ENCODE data around the gene CDC42EP2.
A peak's percentile ranks its signal among the peaks of the same experiment; 100 is the strongest.
"Not testable (repeated sequence)": the region's sequence is repeated elsewhere in the genome, so short reads cannot be mapped to it uniquely, and the experiment has no call there.

Gene CDC42EP2

DNA sequence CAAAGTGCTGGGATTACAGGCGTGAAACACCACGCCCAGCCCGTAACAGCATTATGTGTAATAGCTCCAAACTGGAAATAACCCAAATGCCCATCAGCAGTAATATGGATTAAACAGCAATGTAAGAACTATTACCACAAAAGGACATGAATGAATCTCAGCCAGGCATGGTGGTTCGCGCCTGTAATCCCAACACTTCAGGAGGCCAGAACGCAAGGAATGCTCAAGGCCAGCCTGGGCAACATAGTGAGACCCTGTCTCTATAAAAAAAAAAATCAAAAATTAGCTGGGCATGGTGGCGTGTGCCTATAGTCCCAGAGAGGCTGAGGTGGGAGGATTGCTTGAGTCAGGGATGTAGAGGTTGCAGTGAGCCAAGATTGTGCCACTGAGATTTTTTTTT, 15.9 kb downstream of the CDC42EP2 start:
- H3K4me3 Mint-ChIP-seq, result no peak overlapping the region
- H3K9me3 Mint-ChIP-seq, result no peaks in the 10 kb centered on the region
- no peak for ATAC-seq (replicated peaks; ENCODE audit: extremely low read depth, poor library complexity, severe bottlenecking)
- no peak overlapping the region for H3K27ac Mint-ChIP-seq (ENCODE audit: low read depth)
- no peak for DNase-seq (ENCODE audit: low spot score in 2 of 2)
- H3K36me3 Mint-ChIP-seq (ENCODE audit: insufficient read depth), result peaks cover 12% of the 10 kb centered on the region
- no peaks in the 10 kb centered on the region for H3K27me3 Mint-ChIP-seq
- H3K4me1 Mint-ChIP-seq, result peaks cover 24% of the 10 kb centered on the region

- H3K4me3 Mint-ChIP-seq; H3K27ac Mint-ChIP-seq (ENCODE audit: low read depth); H3K9me3 Mint-ChIP-seq; H3K27me3 Mint-ChIP-seq; DNase-seq (ENCODE audit: low spot score in 2 of 2); ATAC-seq (replicated peaks; ENCODE audit: extremely low read depth, poor library complexity, severe bottlenecking): not testable (repeated sequence)
- H3K36me3 Mint-ChIP-seq (ENCODE audit: insufficient read depth), result peaks cover 14% of the 10 kb centered on the region
- peaks cover 26% of the 10 kb centered on the region for H3K4me1 Mint-ChIP-seq
Measured at GRCh38 chr11:65332591-65332990, 17.9 kb downstream of the CDC42EP2 start.

- Mint-ChIP-seq H3K4me3 (peak overlapping the region; percentile 95), H3K9me3 (no peaks in the 10 kb centered on the region), H3K27ac (ENCODE audit: low read depth) (peak overlapping the region; percentile 94), H3K4me1 (peaks cover 39% of the 10 kb centered on the region), H3K36me3 (ENCODE audit: insufficient read depth) (peaks cover 24% of the 10 kb centered on the region), H3K27me3 (no peaks in the 10 kb centered on the region)
- DNase-seq (ENCODE audit: low spot score in 2 of 2), result no peak
- no peak for ATAC-seq (replicated peaks; ENCODE audit: extremely low read depth, poor library complexity, severe bottlenecking)
Measured at GRCh38 chr11:65334696-65335295, 20.1 kb downstream of the CDC42EP2 start.

- H3K36me3 Mint-ChIP-seq (ENCODE audit: insufficient read depth), result peaks cover 42% of the 10 kb centered on the region
- DNase-seq (ENCODE audit: low spot score in 2 of 2) (no peak), ATAC-seq (replicated peaks; ENCODE audit: extremely low read depth, poor library complexity, severe bottlenecking) (no peak)
- peaks cover 40% of the 10 kb centered on the region for H3K4me1 Mint-ChIP-seq
- no peak overlapping the region for H3K4me3 Mint-ChIP-seq
- no peak overlapping the region for H3K27ac Mint-ChIP-seq (ENCODE audit: low read depth)
- no peaks in the 10 kb centered on the region for H3K27me3 Mint-ChIP-seq
- no peaks in the 10 kb centered on the region for H3K9me3 Mint-ChIP-seq
Measured at GRCh38 chr11:65338676-65339075, 24.0 kb downstream of the CDC42EP2 start.

GRCh38 chr11:65340226-65340625, 25.6 kb downstream of the CDC42EP2 start:
- H3K36me3 Mint-ChIP-seq (ENCODE audit: insufficient read depth), result peaks cover 47% of the 10 kb centered on the region
- no peaks in the 10 kb centered on the region for H3K9me3 Mint-ChIP-seq
- H3K27ac Mint-ChIP-seq (ENCODE audit: low read depth), result peak overlapping the region; percentile 33
- no peaks in the 10 kb centered on the region for H3K27me3 Mint-ChIP-seq
- no peak overlapping the region for H3K4me3 Mint-ChIP-seq
- H3K4me1 Mint-ChIP-seq, result peaks cover 31% of the 10 kb centered on the region
- no peak for DNase-seq (ENCODE audit: low spot score in 2 of 2)
- ATAC-seq (replicated peaks; ENCODE audit: extremely low read depth, poor library complexity, severe bottlenecking), result no peak

DNA sequence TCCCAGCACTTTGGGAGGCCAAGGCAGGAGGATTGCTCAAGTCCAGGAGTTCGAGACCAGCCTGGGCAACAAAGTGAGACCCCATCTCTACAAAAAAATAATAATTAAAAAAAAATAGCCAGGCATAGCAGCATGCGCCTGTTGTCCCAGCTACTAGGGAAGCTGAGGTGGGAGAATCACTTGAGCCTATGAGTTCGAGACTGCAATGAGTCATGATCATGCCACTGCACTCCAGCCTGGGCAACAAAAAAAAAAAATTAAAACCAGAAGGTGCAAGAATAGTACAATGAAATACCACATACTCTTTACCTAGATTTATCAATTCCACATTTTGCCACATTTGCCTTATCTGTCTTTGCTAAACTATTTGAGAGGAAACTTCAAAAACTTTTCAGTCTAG, 27.2 kb downstream of the CDC42EP2 start:
- H3K4me3 Mint-ChIP-seq, result no peak overlapping the region

GRCh38 chr11:65351511-65351910, 36.8 kb downstream of the CDC42EP2 start:
- Mint-ChIP-seq H3K4me1 (peaks cover 21% of the 10 kb centered on the region), H3K27me3 (no peaks in the 10 kb centered on the region), H3K9me3 (no peaks in the 10 kb centered on the region), H3K4me3 (no peak overlapping the region), H3K36me3 (ENCODE audit: insufficient read depth) (peaks cover 43% of the 10 kb centered on the region), H3K27ac (ENCODE audit: low read depth) (no peak overlapping the region)
- no peak for ATAC-seq (replicated peaks; ENCODE audit: extremely low read depth, poor library complexity, severe bottlenecking)
- DNase-seq (ENCODE audit: low spot score in 2 of 2), result no peak

More for the DNA sequence above, 27.2 kb downstream of the CDC42EP2 start:
- no peak overlapping the region for H3K27ac Mint-ChIP-seq (ENCODE audit: low read depth)
- DNase-seq (ENCODE audit: low spot score in 2 of 2) (no peak), ATAC-seq (replicated peaks; ENCODE audit: extremely low read depth, poor library complexity, severe bottlenecking) (no peak)
- no peaks in the 10 kb centered on the region for H3K9me3 Mint-ChIP-seq
- H3K4me1 Mint-ChIP-seq, result peaks cover 26% of the 10 kb centered on the region
- H3K36me3 Mint-ChIP-seq (ENCODE audit: insufficient read depth), result peaks cover 58% of the 10 kb centered on the region
- no peaks in the 10 kb centered on the region for H3K27me3 Mint-ChIP-seq

DNA sequence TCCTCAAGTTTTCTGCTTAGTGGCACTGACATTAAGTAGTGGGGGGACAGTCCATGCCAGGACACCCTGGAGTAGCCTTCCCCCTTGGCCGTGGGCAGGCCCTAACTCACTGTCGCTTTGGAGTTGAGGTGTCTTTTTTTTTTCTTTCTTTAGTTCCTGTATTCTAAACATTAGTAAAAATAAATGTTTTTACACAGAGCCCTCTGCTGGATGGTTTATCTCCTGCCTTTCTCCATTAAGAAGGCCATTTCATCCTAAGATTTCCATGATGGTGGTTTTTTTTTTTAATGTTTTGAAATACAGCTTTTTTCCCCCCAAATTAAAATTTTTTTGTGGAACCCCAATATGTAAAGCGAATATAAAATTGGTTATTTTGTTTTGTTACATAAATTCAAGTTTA, 38.1 kb downstream of the CDC42EP2 start:
- ATAC-seq (replicated peaks; ENCODE audit: extremely low read depth, poor library complexity, severe bottlenecking) (no peak), DNase-seq (ENCODE audit: low spot score in 2 of 2) (no peak)
- Mint-ChIP-seq H3K27ac (ENCODE audit: low read depth) (peak overlapping the region; percentile 57), H3K4me1 (peaks cover 21% of the 10 kb centered on the region), H3K4me3 (no peak overlapping the region), H3K36me3 (ENCODE audit: insufficient read depth) (peaks cover 38% of the 10 kb centered on the region), H3K27me3 (no peaks in the 10 kb centered on the region), H3K9me3 (no peaks in the 10 kb centered on the region)

DNA sequence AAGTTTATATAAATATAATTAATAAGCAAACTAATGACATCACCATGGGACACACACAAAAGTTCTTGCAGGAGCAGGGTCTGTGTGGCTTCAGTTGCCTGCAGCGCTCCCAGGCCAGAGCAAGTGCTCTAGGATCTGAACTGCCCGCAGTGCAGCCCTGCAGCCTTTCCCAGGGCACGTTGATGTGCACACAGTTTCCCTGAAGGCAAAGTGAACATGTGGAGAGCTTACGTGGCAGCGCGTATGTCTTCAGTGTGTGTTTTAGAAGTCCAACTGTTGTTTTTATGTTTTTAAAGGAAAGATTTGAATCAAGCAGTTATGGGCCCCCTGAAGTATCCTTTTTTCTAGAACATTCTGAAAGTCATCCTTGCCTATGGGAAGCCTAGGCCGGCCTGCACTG, 38.7 kb downstream of the CDC42EP2 start:
- peak overlapping the region; percentile 91 for H3K4me3 Mint-ChIP-seq
- H3K27ac Mint-ChIP-seq (ENCODE audit: low read depth), result peak overlapping the region; percentile 88
- H3K36me3 Mint-ChIP-seq (ENCODE audit: insufficient read depth), result peaks cover 35% of the 10 kb centered on the region
- no peaks in the 10 kb centered on the region for H3K9me3 Mint-ChIP-seq
- no peak for ATAC-seq (replicated peaks; ENCODE audit: extremely low read depth, poor library complexity, severe bottlenecking)
- H3K4me1 Mint-ChIP-seq, result peaks cover 21% of the 10 kb centered on the region
- no peaks in the 10 kb centered on the region for H3K27me3 Mint-ChIP-seq
- DNase-seq (ENCODE audit: low spot score in 2 of 2), result no peak

DNA sequence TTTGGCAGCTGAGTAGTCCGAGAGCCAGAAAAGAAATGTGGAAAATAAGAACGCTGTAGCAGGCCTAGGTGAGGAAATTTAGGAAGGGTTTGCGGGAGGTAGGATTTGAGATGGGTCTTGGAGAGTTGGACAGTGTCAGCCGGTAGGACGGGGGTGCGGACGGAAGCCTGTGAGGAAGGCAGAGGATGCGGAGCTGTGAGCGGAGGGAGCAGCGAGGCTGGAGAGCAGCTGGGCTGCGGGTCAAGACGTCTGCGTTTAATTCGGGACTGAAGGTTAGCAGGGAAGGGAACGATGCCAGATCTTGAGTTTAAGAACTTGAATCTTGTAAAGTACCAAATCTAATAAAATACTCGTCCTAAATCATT, 39.2 kb downstream of the CDC42EP2 start:
- no peaks in the 10 kb centered on the region for H3K27me3 Mint-ChIP-seq
- no peaks in the 10 kb centered on the region for H3K9me3 Mint-ChIP-seq
- H3K4me3 Mint-ChIP-seq, result peak overlapping the region; percentile 91
- ATAC-seq (replicated peaks; ENCODE audit: extremely low read depth, poor library complexity, severe bottlenecking) (no peak), DNase-seq (ENCODE audit: low spot score in 2 of 2) (no peak)
- H3K4me1 Mint-ChIP-seq, result peaks cover 21% of the 10 kb centered on the region
- peak overlapping the region; percentile 88 for H3K27ac Mint-ChIP-seq (ENCODE audit: low read depth)
- peaks cover 30% of the 10 kb centered on the region for H3K36me3 Mint-ChIP-seq (ENCODE audit: insufficient read depth)

DNA sequence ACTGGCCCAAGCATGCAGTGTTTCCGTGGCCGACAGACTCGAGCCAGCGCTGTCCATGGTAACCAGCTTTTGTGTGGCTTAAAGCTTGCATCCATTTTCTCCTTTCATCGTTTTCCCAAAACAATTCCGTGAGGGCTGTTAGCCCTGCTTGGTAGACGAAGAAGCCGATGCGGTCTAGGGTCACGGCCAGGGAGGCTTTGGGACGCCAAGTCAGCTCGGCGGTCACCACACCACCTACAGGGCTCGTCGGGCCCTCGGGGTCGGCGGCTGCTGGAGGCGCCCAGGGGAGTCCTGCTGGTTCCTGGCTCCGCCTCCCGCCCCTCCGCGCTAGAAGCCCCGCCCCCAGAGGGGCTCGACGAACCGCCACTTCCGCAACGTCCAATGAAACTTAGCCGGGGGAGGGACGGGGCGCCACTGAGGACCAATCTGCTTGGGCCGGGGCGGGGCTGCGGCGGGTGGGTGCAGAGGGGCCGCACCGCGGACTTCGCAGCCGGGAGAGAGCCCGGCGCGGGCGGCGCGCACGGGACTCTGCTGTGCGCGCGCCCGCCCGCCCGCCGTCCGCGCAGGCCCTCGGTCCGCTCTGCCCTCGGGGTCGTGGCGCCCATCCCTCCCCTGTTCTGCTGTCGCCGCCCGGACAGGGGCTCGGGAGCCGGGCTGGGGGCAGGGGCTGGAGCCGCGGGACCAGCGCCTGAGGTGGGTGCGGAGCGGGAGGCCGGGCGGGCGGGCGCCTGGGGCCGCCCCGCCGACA, 39.8 kb downstream of the CDC42EP2 start, which contains the start of gene TIGD3:
Gene TIGD3 (plus strand): TSS at position 487 of the 748 bp plus-strand sequence. CDS start 1,058 bp downstream, outside the sequence.
- H3K27ac Mint-ChIP-seq (ENCODE audit: low read depth), result peak within 1 kb of the TSS; percentile 88

GRCh38 chr11:65355013-65355775, 40.5 kb downstream of the CDC42EP2 start:
- ATAC-seq (replicated peaks; ENCODE audit: extremely low read depth, poor library complexity, severe bottlenecking) (peak; percentile 53), DNase-seq (ENCODE audit: low spot score in 2 of 2) (no peak)
- peaks cover 21% of the 10 kb centered on the region for H3K4me1 Mint-ChIP-seq

More for the DNA sequence above, 39.8 kb downstream of the CDC42EP2 start, which contains the start of gene TIGD3:
- Mint-ChIP-seq H3K4me3 (peak within 1 kb of the TSS; percentile 91), H3K4me1 (peaks cover 21% of the 10 kb centered on the region), H3K27me3 (no peaks in the 10 kb centered on the region), H3K36me3 (ENCODE audit: insufficient read depth) (peaks cover 25% of the 10 kb centered on the region), H3K9me3 (no peaks in the 10 kb centered on the region)
- ATAC-seq (replicated peaks; ENCODE audit: extremely low read depth, poor library complexity, severe bottlenecking) (peak; percentile 98), DNase-seq (ENCODE audit: low spot score in 2 of 2) (peak; percentile 92 to 93)

More at GRCh38 chr11:65355013-65355775, 40.5 kb downstream of the CDC42EP2 start:
- H3K27me3 Mint-ChIP-seq, result no peaks in the 10 kb centered on the region
- no peaks in the 10 kb centered on the region for H3K9me3 Mint-ChIP-seq
- H3K27ac Mint-ChIP-seq (ENCODE audit: low read depth), result peak overlapping the region; percentile 88
- H3K36me3 Mint-ChIP-seq (ENCODE audit: insufficient read depth), result peaks cover 18% of the 10 kb centered on the region
- peak overlapping the region; percentile 91 for H3K4me3 Mint-ChIP-seq

Data from central memory CD8-positive, alpha-beta T cell (primary cell).